ENCODE data around the gene SLC39A11. TPM values are rescaled to one million over a fixed set of nuclear protein-coding genes. Genes with fewer than 3 reads are reported as not detected.
"Not testable (repeated sequence)": the region's sequence is repeated elsewhere in the genome, so short reads cannot be mapped to it uniquely, and the experiment has no call there.

SLC39A11 gene
- total and polyA plus RNA-seq, 2 experiments from 2014 or later, result 11.7 to 16.4 TPM

DNA sequence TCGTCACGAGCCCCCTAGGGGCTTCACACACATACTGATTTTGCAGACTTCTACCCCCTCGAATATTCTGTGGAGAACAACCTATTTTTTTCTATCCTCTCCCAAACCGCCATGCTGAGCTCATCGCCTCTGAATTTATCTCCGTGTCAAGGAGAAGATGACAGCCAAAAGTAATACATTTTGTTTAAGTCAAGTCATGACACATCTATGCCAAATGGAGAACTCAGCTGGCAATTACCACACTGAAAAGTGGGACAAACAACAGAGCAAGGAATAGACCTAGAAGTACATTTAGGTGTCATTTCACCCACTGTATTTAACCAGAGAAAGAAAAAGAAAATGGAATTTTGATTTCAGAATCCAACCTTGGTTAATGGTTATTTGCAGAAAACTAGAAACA lies 260.2 kb downstream of the SLC39A11 start:
- Histone ChIP-seq H3K4me3 (no peak overlapping the region), H3K9ac (no peak overlapping the region), H3F3A (ENCODE audit: insufficient read depth) (no peaks in the 10 kb centered on the region), H2AFZ (no peak overlapping the region), H3K27me3 (replicated peaks; ENCODE audit: insufficient read depth) (no peaks in the 10 kb centered on the region), H3K9me2 (ENCODE audit: insufficient read depth) (no peaks in the 10 kb centered on the region), H3K79me2 (ENCODE audit: insufficient read depth) (no peaks in the 10 kb centered on the region), H3K36me3 (ENCODE audit: low read depth) (no peaks in the 10 kb centered on the region), H3K4me1 (ENCODE audit: insufficient read depth) (no peaks in the 10 kb centered on the region), H3K9me3 (ENCODE audit: low read depth) (no peaks in the 10 kb centered on the region), H4K20me1 (ENCODE audit: insufficient read depth) (no peaks in the 10 kb centered on the region), H3K27ac (no peak overlapping the region), H3K4me2 (ENCODE audit: unreplicated experiment) (no peak overlapping the region)
- TF ChIP-seq EZH2 (IDR thresholded peaks at IDR 0.05; ENCODE audit: insufficient read depth, poor library complexity, severe bottlenecking) (no peak), EZH2phosphoT487 (IDR thresholded peaks at IDR 0.05; ENCODE audit: insufficient read depth, low read depth) (no peak)
- no peak for DNase-seq
- 88 to 90% methylated on average over 6 of the region's 6 CpGs for WGBS, 2 experiments (ENCODE audit: low coverage in 1 of 2, low lambda C conversion rate in 2 of 2, missing lambda C conversion rate in 2 of 2)
- in situ Hi-C loops (cut with MboI), result no loop called here

DNA sequence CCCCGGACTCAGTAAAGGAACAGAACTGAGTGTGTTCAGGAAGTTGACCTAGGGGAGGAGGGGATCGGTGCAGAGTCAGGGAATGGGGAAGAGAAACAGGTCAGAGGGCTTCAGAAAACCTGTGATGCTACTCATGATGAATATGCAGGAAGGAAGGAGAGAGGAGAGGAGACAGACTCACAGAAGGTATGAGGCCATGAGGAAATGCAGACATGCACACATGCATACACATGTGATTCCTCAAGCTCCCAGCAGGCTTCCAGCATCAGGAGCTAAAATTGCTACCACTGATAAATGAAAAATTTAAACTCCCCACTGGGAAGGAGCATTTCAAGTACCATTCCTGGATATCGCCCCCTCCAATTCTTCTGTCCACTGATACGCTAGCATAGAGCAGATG lies 262.6 kb downstream of the SLC39A11 start:
- TF ChIP-seq EZH2phosphoT487 (IDR thresholded peaks at IDR 0.05; ENCODE audit: insufficient read depth, low read depth), result no peak
- no peak for TF ChIP-seq EZH2 (IDR thresholded peaks at IDR 0.05; ENCODE audit: insufficient read depth, poor library complexity, severe bottlenecking)
- no peaks in the 10 kb centered on the region for H3K9me3 ChIP-seq (ENCODE audit: low read depth)

DNA sequence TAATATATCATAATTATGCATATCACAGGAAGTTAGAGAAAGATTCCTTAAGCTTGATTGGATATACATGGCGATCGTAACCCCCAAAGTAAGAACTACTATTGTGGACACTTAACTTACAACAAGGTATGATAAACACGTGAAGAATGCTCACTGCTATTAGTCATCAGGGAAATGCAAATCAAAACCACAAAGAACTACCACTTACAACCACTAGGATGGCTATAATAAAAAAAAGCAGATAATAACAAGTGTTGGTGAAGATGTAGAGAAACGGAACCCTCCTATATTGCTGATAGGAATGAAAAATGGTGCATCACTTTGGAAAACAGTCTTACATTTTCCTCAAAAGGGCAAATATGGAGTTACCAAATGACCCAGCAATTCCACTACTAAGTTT lies 265.9 kb downstream of the SLC39A11 start:
- H3K9ac ChIP-seq, result no peak overlapping the region
- H3K4me3 ChIP-seq, result no peak overlapping the region
- WGBS, 2 experiments (ENCODE audit: low coverage in 1 of 2, low lambda C conversion rate in 2 of 2, missing lambda C conversion rate in 2 of 2), result 84 to 85% methylated on average over 4 of the region's 4 CpGs
- DNase-seq, result peak; percentile 40
- H3K9me2 ChIP-seq (ENCODE audit: insufficient read depth), result no peaks in the 10 kb centered on the region
- H3K36me3 ChIP-seq (ENCODE audit: low read depth), result no peaks in the 10 kb centered on the region
- no peaks in the 10 kb centered on the region for H3K27me3 ChIP-seq (replicated peaks; ENCODE audit: insufficient read depth)
- TF ChIP-seq EZH2 (IDR thresholded peaks at IDR 0.05; ENCODE audit: insufficient read depth, poor library complexity, severe bottlenecking), result no peak
- TF ChIP-seq EZH2phosphoT487 (IDR thresholded peaks at IDR 0.05; ENCODE audit: insufficient read depth, low read depth), result no peak
- no peaks in the 10 kb centered on the region for H3F3A ChIP-seq (ENCODE audit: insufficient read depth)
- H3K79me2 ChIP-seq (ENCODE audit: insufficient read depth), result no peaks in the 10 kb centered on the region
- H3K4me2 ChIP-seq (ENCODE audit: unreplicated experiment), result no peak overlapping the region
- H3K27ac ChIP-seq, result no peak overlapping the region
- no peaks in the 10 kb centered on the region for H3K9me3 ChIP-seq (ENCODE audit: low read depth)
- in situ Hi-C loops (cut with MboI), result no loop called here
- no peaks in the 10 kb centered on the region for H4K20me1 ChIP-seq (ENCODE audit: insufficient read depth)
- H3K4me1 ChIP-seq (ENCODE audit: insufficient read depth), result no peaks in the 10 kb centered on the region
- H2AFZ ChIP-seq, result no peak overlapping the region

More for the DNA sequence above, 262.6 kb downstream of the SLC39A11 start:
- H3K27me3 ChIP-seq (replicated peaks; ENCODE audit: insufficient read depth), result no peaks in the 10 kb centered on the region
- in situ Hi-C loops (cut with MboI), result no loop called here
- H3K36me3 ChIP-seq (ENCODE audit: low read depth), result no peaks in the 10 kb centered on the region
- H3K9me2 ChIP-seq (ENCODE audit: insufficient read depth), result no peaks in the 10 kb centered on the region
- no peak for DNase-seq
- no peak overlapping the region for H3K4me2 ChIP-seq (ENCODE audit: unreplicated experiment)
- H3K9ac ChIP-seq, result no peak overlapping the region
- H2AFZ ChIP-seq, result no peak overlapping the region
- H3F3A ChIP-seq (ENCODE audit: insufficient read depth), result no peaks in the 10 kb centered on the region
- no peak overlapping the region for H3K27ac ChIP-seq
- WGBS, 2 experiments (ENCODE audit: low coverage in 1 of 2, low lambda C conversion rate in 2 of 2, missing lambda C conversion rate in 2 of 2), result 98 to 100% methylated on average over 4 of the region's 4 CpGs
- no peaks in the 10 kb centered on the region for H3K79me2 ChIP-seq (ENCODE audit: insufficient read depth)
- no peaks in the 10 kb centered on the region for H3K4me1 ChIP-seq (ENCODE audit: insufficient read depth)
- no peaks in the 10 kb centered on the region for H4K20me1 ChIP-seq (ENCODE audit: insufficient read depth)
- H3K4me3 ChIP-seq, result no peak overlapping the region

DNA sequence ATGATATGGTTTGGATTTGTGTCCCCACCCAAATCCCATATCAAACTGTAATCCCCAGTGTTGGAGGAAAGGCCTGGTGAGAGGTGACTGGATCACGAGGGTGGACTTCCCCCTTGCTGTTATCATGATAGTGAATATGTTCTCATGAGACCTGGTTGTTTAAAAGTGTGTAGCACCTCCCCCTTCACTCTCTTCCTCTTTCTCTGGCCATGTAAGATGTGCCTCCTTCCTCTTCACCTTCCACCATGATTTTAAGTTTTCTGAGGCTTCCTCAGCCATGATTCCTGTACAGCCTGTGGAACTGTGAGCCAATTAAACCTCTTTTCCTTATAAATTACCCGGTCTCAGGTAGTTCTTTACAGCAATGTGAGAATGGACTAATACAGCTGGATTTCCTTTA lies 266.4 kb downstream of the SLC39A11 start:
- H3K27ac ChIP-seq; H4K20me1 ChIP-seq (ENCODE audit: insufficient read depth); H3K27me3 ChIP-seq (replicated peaks; ENCODE audit: insufficient read depth); H3K36me3 ChIP-seq (ENCODE audit: low read depth); H2AFZ ChIP-seq; H3K9ac ChIP-seq; H3K4me1 ChIP-seq (ENCODE audit: insufficient read depth); H3K9me2 ChIP-seq (ENCODE audit: insufficient read depth); H3F3A ChIP-seq (ENCODE audit: insufficient read depth); H3K79me2 ChIP-seq (ENCODE audit: insufficient read depth); H3K9me3 ChIP-seq (ENCODE audit: low read depth); H3K4me2 ChIP-seq (ENCODE audit: unreplicated experiment); DNase-seq; in situ Hi-C loops (cut with MboI); H3K4me3 ChIP-seq: not testable (repeated sequence)
- 84 to 96% methylated on average over 2 of the region's 2 CpGs for WGBS, 2 experiments (ENCODE audit: low coverage in 1 of 2, low lambda C conversion rate in 2 of 2, missing lambda C conversion rate in 2 of 2)

DNA sequence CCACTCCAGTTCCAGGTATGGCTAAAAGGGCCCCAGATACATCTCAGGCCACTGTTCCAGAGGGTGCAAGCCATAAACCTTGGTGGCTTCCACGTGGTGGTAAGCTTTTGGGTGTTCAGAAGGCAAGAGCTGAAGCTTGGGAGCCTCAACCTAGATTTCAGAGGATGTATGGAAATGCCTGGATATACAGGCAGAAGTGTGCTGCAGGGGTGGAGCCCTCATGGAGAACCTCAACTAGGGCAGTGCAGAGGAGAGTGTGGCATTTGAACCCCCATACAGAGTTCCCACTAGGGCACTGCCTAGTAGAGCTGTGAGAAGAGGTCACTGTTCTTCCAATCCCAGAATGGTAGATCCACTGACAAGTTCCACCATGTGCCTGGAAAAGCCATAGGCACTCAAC lies 267.3 kb downstream of the SLC39A11 start:
- H3K9me3 ChIP-seq (ENCODE audit: low read depth), result no peaks in the 10 kb centered on the region
- no peaks in the 10 kb centered on the region for H3F3A ChIP-seq (ENCODE audit: insufficient read depth)
- no peak overlapping the region for H2AFZ ChIP-seq
- no peaks in the 10 kb centered on the region for H3K9me2 ChIP-seq (ENCODE audit: insufficient read depth)
- no peak overlapping the region for H3K4me2 ChIP-seq (ENCODE audit: unreplicated experiment)
- no peak for DNase-seq
- no peaks in the 10 kb centered on the region for H3K36me3 ChIP-seq (ENCODE audit: low read depth)
- no peaks in the 10 kb centered on the region for H4K20me1 ChIP-seq (ENCODE audit: insufficient read depth)
- H3K4me3 ChIP-seq, result no peak overlapping the region
- no peak for TF ChIP-seq EZH2 (IDR thresholded peaks at IDR 0.05; ENCODE audit: insufficient read depth, poor library complexity, severe bottlenecking)
- 0 to 7% methylated on average over 1 of the region's 1 CpG for WGBS, 2 experiments (ENCODE audit: low coverage in 1 of 2, low lambda C conversion rate in 2 of 2, missing lambda C conversion rate in 2 of 2)
- no peaks in the 10 kb centered on the region for H3K4me1 ChIP-seq (ENCODE audit: insufficient read depth)
- H3K79me2 ChIP-seq (ENCODE audit: insufficient read depth), result no peaks in the 10 kb centered on the region
- H3K9ac ChIP-seq, result no peak overlapping the region
- no peaks in the 10 kb centered on the region for H3K27me3 ChIP-seq (replicated peaks; ENCODE audit: insufficient read depth)
- in situ Hi-C loops (cut with MboI), result no loop called here
- H3K27ac ChIP-seq, result no peak overlapping the region

DNA sequence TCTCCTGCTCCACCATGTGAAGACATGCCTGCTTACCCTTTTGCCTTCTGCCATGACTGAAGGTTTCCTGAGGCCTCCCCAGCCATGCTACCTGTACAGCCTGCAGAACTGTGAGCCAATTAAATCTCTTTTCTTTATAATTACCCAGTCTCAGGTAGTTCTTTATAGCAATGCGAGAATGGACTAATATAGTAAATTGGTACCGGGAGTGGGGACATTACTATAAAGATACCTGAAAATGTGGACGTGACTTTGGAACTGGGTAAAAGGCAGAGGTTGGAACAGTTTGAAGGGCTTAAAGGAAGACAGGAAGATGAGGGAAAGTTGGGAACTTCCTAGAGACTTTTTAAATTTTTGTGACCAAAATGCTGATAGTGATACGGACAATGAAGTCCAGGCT lies 268.2 kb downstream of the SLC39A11 start:
- H3K4me3 ChIP-seq; DNase-seq; H3K4me2 ChIP-seq (ENCODE audit: unreplicated experiment); H3K9me2 ChIP-seq (ENCODE audit: insufficient read depth); H3K36me3 ChIP-seq (ENCODE audit: low read depth); H3K9me3 ChIP-seq (ENCODE audit: low read depth); H3K9ac ChIP-seq; H3F3A ChIP-seq (ENCODE audit: insufficient read depth); H3K27me3 ChIP-seq (replicated peaks; ENCODE audit: insufficient read depth); H3K4me1 ChIP-seq (ENCODE audit: insufficient read depth); in situ Hi-C loops (cut with MboI); H4K20me1 ChIP-seq (ENCODE audit: insufficient read depth); H3K79me2 ChIP-seq (ENCODE audit: insufficient read depth); H2AFZ ChIP-seq; H3K27ac ChIP-seq: not testable (repeated sequence)
- WGBS, 2 experiments (ENCODE audit: low coverage in 1 of 2, low lambda C conversion rate in 2 of 2, missing lambda C conversion rate in 2 of 2), result 89% methylated on average over 4 of the region's 4 CpGs

All from GM23248 (cell line).